Spleen (tissue), 7 donors: Measurements from ENCODE around the gene IGF1R.

Source experiments
- CTCF ChIP-seq, 11 experiments: fragments of 200-600 bp in 7 of 11; fragments of 450-650 bp in 4 of 11; sonication (generic) in 4 of 11; IDR thresholded peaks in 8 of 11; conservative IDR thresholded peaks in 3 of 11; 1 replicate in 7 of 11; 2 replicates in 4 of 11; pipeline versions ENCODE4 v1.4.0 to v1.8.0; 2016 to 2021; ENCODE audit warnings: antibody characterized with exemption in 11 of 11, inconsistent platforms in 4 of 11, mild to moderate bottlenecking in 1 of 11
- POLR2A ChIP-seq, 3 donors: fragments of 450-650 bp; IDR thresholded peaks; one replicate each; pipeline ENCODE4 v1.5.1; 2017; ENCODE audit warnings: antibody characterized with exemption in 3 of 3, mild to moderate bottlenecking in 1 of 3
- POLR2AphosphoS5 ChIP-seq, 3 donors: sonication (generic); formaldehyde crosslinking; IDR thresholded peaks; one replicate each; pipeline ENCODE4 v1.5.1; 2017; ENCODE audit warnings: antibody characterized with exemption in 3 of 3
- donor health status: DM: no; HTN: no; CAD: no; lungs with moderate emphysema.
- donor health status: DM: no; HTN: no; CAD: no.
- donor health status: DM: no; HTN: no; CAD: no.

GRCh38 chr15:98717371-98717770, 69.0 kb downstream of the IGF1R start:
- TF ChIP-seq CTCF (IDR thresholded peaks at IDR 0.05 in 8 of 11, conservative IDR thresholded peaks at IDR 0.05 in 3 of 11) = no peak
- TF ChIP-seq POLR2A (IDR thresholded peaks at IDR 0.05) = no peak
- no peak for TF ChIP-seq POLR2AphosphoS5 (IDR thresholded peaks at IDR 0.05)
